Renal cortical epithelial cell (primary cell): ENCODE data around the gene MERTK. TPM values are rescaled to one million over a fixed set of nuclear protein-coding genes. Genes with fewer than 3 reads are reported as not detected.
"Not testable (repeated sequence)": the region's sequence is repeated elsewhere in the genome, so short reads cannot be mapped to it uniquely, and the experiment has no call there.

Experiments
- DNase-seq: peaks from one replicate; pipeline ENCODE4 v3.0.0-alpha.2; 2011; ENCODE audit warnings: low read depth
- total RNA-seq: library from RNA; depleted of rRNA; stranded (reverse); fragments of >200 nt; gene quantifications from 2 replicates; pipeline ENCODE4 v1.2.3, GENCODE V29; 2014

Gene MERTK
- total RNA-seq, 1 donor from 2014 or later: 4.4 TPM

DNA sequence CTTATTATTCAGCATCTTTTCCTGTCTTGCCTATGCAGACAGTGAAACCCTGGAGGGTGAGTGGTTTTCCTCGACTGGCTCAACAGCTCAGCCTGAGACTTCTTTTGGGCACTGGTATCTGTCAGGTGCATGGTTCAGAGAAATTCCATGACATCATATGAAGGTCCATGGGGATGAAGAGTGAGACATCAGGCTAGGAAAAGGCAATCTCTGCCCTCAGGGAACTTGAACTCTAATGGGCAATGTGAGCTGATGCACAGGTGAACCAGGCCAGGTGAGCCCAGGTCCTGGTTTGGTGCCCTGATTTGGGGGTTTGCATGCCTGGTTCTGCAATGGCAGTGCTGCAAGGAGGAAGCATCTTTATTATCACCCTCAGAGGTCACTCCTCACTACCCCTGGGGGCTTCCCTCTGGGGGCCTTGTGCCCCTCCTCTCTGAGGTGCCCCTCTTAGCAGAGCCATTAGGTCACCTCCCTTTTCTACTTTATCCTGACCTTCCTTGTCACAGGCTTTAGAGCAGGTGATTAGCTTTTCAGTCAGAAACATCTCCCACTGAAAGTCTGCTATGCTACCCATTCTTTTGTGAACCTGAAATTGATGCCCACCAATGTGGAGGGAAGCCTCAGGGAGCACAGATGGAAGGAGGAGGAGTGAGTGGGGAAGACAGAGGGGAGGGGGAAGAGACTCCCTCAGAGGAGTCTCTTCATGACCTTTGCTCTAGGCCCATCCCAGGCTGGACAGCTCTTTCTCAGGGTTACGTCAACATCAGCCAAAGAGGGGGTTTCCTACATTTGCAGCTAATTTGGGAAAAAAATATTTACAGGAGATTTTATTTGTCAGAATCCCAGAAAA is 47.3 kb downstream of the MERTK start:
- DNase-seq: no peak

DNA sequence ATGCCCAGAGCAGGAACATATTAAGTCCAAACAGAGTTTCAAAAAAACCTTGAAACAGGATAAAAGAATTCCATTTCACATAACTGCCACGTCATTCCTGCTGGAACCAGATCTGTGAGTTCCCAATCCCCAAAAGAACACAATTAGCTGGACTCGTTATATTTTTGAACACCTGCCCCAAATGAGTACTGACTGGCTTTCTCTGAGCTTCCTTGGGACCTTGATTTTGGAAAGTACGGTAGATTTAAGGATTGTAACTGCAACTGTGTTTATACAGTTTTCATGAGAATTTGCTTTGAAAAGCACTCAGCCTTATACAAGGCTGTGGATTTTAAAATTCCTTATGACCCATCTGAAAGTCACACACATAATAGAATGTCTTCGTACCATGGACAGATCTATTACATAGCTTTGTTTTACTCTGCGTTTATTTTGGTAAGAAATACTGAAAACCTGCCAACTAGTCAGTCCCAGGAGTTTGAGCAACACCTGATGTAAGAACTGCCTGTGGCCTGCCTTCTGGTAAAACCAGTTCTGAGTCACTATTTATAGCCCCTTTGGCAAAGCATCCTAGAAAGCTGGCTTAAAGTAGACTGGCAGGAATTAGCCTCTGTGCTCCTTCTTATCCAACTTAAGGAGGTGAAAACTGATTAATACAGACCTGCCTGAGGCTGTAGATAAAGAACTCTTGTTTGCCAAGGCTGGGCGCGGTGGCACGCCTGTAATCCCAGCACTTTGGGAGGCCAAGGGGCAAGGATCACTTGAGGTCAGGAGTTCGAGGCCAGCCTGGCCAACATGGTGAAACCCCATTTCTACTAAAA is 48.1 kb downstream of the MERTK start:
- peak; percentile 97 for DNase-seq

DNA sequence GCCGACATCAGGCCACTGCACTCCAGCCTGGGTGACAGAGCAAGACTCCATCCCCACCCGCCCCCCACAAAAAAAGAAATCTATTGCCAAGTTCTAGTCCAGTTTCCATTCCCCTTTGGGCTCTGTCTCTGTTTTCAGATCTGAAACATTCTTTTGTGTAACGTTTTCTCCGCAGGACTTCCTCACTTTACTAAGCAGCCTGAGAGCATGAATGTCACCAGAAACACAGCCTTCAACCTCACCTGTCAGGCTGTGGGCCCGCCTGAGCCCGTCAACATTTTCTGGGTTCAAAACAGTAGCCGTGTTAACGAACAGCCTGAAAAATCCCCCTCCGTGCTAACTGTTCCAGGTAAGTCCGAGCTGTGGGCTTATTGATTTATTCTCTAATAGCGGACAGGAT is 48.8 kb downstream of the MERTK start:
- no peak for DNase-seq

DNA sequence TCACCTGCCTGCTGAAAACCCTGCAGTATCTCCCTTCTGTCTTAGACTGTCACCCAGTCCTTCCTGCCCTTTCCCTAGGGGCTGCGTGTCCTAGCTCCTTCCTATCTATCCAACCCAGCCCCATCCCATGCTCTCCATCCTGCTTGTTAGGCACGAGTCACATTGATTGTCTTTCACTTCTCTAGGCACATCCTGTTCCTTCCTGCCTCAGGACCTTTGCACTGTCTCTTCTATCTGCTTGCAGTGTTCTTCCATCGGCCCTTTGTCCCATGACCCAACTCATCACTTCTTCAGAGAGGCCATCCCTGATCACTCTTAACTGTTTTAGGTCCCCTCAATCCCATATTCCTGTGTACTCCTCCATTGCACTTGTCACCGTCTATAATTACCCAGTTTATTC is 50.4 kb downstream of the MERTK start:
- no peak for DNase-seq

DNA sequence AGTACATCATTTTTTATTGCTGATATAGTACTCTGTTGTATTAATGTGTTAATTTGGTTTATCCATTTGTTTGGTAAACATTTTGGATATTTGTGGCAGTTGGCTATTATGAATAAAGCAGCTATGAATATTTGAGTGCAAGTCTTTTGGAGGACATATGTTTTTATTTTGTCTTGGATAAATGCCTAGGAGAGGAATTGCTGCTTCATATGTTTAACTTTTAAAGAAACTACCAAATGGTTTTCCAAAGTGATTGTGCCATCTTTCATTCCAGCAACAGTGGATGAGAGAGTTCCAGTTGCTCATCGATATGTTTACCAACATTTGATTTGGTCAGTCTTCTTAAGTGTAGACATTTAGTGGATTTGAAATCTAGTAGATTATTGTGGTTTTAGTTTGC is 51.8 kb downstream of the MERTK start:
- DNase-seq: no peak

DNA sequence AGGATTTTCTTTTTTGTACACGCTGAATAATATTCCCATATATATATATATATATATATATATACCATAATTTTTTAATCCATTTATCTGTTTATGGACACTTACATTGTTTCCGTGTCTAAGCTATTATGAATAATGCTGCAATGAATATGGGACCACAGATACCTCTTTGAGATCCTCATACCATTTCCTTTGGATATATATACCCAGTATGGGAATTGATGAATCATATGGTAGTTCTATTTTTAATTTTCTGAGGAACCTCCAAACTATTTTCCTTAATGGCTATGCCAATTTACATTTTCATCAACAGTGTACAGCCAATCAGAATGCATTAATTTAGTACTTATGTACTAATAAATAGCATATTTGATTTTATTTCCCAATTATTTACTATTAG is 53.1 kb downstream of the MERTK start:
- no peak for DNase-seq

DNA sequence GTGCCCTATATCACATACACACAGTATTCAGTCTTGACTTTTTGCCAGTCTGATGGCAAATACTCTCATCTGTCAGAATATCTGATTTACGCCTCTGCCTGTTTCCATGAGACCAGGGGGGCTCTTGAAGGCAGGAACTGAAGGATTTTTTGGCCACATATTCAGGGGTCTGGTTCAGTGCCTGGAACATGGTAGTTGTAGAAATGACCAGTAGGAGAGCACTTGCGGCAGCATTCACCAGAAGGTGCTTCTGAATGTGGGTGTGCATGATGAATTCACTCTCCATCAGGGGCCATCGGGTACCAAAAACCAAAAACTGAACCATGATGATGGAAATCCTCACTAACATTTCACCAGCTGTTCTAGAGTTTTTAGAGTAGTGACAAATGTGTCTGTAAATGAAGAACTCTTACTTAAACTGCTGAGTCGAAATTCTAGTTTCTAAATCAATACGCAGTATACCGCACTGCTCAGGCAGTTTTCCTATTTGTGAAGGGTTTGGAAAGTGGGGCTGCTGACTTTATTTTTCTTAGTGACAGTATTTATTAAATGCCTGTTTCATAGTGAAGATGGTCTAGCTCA is 54.6 kb downstream of the MERTK start:
- DNase-seq: no peak

DNA sequence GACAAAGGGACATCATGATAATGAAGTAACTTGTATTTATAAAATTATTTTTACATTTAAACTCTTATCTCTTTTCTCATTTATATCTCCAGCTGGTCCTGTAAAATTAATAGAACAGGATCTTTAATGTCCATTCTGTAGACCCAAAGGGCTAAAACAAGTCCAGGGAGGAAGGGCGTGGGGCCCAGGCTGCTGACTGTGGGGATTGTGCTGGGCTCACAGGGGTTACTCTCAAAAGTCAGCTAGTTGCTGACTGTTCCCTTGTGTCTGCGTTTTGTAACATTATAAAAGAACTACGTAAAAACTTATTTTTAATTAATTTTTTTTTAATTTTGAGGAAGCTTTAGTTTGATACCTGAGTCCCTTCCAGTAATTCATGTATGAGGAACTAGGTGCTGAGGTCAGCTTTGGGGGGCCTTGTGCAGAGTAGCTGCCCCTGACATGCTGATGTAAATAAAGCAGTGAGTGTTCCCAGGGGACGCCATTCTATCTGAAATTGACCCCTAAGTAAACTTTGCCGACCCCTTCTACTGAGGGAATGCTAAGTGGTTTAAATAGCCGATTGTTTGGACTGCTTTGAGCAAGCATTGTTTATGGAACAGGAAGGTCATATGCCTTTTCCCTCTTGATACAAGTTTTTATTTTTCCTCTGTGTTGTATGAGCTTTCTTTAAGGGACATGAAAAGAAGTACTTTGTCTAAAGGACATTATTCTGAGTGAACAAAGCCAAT is 56.4 kb downstream of the MERTK start:
- DNase-seq: no peak

DNA sequence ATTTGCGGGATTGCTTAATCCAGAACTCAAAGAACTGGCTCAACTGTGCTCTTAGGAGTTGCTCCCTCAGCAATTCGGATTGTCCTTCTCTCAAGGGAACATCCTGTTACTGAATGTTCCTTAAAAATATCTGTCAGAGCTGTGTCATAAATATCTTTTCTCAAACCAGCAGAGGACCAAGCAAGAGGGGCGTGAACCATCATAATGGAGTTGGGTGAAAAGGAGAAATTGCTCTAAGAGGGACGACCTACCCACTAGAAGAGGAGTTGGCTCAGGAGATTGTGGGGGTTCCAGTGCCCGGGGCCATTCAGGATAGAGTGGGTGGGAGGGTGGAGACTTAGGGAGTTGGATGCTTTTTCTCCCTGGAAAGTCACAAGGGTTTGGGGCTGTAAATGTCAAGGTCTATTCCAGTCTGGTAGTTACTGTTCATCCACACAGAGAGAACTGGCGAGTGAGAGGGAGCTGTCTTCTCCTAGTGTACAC is 59.5 kb downstream of the MERTK start:
- no peak for DNase-seq

DNA sequence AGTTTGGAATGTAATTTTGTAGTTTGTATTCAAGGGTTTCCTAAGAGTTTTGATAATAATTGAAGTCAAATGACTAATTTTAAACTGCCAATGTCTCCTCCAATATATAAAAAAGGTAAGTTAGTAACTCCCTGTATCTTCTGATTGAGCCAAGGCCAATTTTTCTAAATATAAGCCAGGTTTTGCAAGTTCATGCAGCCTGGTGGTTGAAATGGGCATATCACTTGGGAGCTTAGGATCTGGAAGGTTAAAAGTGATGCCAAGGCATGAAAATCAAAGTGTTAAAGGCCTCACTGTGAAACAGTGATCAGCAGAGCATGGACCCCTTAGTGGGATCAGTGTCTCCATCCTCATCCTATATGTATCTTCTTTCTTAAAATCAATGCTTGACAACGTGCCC is 60.5 kb downstream of the MERTK start:
- DNase-seq: no peak

DNA sequence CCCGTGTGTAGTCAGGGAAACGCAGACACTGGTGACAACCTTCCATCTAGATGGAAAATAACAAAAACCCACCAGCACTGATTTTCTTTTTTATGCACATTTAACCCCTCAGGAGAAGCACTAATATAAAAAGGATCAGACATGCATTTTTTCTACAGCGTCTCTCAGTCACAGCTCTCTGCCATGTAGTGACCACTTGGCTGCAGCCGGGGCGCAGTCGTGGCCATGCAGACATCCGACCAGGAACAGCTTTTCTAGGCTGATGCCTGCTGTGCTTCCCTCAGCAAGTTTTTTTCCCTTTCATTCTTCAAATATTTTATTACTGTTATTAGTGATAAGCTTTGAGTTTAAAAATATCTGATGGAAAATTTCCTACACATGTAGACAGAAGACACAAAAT is 63.3 kb downstream of the MERTK start:
- no peak for DNase-seq

DNA sequence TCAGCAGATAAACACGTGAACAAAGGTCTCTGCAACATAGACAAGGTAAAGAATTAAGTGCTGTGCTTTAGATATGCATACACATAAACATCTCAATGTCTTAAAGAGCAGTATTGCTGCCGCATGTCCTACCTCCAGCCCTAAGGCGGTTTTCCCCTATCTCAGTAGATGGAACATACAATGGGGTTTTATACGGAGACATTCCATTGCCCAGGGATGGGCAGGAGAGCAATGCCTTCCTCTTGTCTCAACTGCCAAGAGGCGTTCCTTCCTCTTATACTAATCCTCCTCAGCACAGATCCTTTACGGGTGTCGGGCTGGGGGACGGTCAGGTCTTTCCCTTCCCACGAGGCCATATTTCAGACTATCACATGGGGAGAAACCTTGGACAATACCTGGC is 64.7 kb downstream of the MERTK start:
- DNase-seq: not testable (repeated sequence)

DNA sequence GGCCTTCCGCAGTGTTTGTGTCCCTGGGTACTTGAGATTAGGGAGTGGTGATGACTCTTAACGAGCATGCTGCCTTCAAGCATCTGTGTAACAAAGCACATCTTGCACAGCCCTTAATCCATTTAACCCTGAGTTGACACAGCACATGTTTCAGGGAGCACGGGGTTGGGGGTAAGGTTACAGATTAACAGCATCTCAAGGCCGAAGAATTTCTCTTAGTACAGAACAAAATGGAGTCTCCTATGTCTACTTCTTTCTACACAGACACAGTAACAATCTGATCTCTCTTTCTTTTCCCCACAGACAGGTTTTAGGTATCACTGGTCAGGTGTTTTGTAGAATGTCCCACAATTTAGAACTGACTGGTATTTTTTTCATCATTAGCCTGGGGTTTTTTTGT is 65.1 kb downstream of the MERTK start:
- DNase-seq: not testable (repeated sequence)

DNA sequence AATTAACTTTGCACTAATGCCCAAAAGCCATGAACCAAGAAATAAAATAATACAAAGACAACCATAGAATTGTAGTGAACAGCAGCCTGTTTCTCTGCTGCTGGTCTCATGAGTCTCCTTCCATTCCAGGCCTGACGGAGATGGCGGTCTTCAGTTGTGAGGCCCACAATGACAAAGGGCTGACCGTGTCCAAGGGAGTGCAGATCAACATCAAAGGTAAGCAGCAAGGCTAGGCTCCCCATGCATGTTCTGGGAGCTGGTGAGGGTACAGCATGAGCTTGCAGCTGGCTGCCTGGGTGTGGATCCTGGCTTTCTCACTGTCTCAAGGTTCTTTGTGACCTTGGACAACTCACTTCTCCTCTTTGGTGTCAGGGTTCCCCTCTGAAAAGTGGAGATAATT is 66.7 kb downstream of the MERTK start:
- no peak for DNase-seq

DNA sequence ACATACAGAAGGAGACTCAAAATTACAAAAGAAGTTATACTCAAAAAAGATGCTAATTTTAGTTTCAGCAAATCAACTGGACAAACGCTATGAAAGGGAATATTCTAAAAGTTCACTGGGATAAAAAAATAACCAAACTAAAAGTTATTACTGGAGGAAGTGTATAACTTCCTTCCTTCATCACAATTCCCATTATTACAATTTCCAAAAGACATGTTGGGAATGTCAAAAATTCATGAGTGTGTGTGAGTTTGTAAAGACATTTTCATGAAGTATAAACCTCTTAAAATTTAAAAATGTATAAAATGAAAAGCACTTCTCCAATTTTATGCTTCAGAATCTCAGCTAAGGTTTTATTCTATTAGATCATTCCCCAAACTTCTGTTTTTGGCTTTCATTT is 67.8 kb downstream of the MERTK start:
- DNase-seq: no peak

DNA sequence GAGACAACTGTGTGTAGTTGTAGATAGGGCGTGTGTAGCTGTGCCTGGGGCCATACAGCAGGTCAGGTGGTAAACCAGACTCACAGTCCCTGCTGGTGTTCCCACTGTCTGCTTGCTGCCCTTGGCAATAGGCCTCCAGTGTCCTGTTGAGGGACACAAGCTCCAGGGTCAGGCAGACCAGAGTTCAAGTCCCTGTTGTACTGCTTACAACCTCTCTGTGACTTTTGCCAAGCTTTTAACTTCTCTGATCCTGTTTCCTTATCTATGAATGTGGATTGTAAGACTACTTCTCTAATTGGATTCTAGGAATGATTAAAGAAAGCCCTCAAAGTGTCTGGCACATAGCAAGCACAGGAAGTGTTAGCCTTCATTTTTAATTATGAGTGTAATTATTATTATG is 68.6 kb downstream of the MERTK start:
- DNase-seq: no peak

DNA sequence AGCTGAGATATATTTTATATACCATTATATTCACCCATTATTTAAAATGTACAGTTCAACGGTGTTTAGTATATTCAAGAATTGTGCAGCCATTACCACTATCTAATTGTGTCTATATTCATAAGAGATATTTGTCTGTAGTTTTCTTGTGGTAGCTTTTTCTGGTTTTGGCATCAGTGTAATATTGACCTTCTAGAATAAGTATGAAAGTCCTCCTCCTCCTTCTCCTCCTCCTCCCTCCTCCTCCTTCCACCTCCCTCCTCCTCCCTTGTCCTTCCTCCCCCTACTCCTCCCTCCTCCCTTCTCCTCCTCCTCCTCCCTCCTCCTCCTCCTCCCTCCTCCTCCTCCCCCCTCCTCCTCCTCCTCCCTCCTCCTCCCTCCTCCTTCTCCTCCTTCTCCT is 72.0 kb downstream of the MERTK start:
- DNase-seq: no peak

DNA sequence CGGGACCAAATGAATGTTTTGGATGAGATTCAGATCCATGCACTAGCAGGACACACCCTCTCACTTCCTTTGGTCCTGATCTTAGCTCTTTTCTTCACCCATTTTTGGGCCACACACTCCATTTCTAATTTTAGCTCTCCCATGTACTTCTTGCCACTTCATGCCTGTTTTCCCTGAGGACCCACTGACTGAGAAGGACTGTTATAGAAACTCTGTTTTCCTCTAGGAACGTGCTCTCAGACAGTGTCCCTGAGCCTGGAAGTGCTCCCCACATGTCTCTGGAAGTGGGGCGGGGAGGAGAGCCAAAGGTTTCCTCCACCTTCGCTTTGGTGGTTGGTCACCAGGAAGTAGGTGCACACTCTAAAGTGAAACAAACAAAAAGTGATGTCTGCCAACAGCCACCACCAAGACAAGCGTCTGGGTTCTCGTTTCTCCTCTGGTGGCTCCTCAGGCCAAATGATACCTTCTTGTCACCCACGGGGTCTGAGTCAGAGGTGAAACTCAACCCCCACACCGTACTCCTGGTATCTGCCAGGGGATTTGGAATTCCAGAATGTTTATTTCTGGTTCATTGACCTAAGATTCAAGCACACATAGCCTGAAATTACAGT is 74.7 kb downstream of the MERTK start:
- DNase-seq: peak; percentile 56

DNA sequence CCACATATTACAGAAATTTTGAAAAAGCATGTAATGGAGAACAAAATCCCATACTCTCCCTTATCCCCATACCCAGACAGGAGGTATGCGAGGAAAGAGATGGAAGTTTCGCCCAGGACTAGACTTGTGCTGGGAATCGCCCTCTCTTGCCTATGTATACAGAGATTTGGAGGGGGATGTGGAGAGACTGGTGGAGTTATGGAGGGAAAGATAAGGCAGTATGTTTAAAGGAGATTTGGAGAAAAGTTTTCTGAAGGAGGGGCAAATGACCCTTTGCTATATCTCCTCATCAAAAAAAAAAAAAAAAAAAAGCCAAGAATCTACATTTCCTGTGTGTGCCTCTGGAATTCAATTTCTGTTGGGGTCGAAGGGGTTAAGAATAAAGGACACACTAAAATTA is 75.3 kb downstream of the MERTK start:
- no peak for DNase-seq

DNA sequence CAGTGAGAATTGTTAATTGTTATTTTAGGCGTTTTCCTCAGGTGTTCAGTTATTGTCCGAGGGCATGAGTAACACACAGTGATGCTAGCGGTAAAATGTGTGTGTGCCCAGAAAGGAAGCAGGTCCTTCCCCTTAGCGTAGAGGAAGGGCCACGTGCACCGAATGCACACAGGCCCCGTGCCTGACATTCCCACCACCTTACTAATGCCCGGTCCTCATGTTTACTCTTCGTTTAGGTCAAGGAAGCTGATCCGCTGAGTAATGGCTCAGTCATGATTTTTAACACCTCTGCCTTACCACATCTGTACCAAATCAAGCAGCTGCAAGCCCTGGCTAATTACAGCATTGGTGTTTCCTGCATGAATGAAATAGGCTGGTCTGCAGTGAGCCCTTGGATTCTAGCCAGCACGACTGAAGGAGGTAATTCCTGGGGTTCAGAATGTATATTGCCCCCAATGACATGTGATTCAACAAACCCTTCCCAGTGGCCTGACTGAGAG is 76.7 kb downstream of the MERTK start:
- DNase-seq: peak; percentile 99

DNA sequence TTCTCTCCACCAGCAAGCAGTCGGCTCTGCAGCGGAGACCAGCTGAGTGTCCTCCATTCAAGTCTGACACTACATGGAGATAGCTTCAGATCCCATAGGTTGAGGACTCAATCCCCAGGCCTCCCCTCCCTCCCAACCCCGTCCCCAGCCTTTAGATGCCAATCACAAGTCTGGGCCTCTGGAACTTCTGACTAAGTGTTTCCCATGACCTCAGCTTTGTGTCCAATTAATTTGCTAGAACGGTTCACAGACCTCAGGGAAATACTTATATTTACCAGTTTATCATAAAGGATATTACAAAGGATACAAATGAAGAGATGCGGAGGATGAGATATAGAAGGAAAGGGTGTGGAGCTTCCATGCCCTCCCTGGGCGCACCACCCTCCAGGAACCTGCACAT is 77.4 kb downstream of the MERTK start:
- DNase-seq: peak; percentile 6
